SK-N-MC (cell line): Measurements from ENCODE around the gene CIRBP.

ENCODE experiments used
- DNase-seq: peaks from one replicate; pipeline ENCODE4 v3.0.0-alpha.2; 2011; ENCODE audit warnings: low read depth, low spot score
- H3K27ac ChIP-seq: fragments of 200-600 bp; sonication (generic); 2 replicates; pipeline ENCODE4 v1.5.1; 2016; ENCODE audit warnings: mixed run types
- H3K36me3 ChIP-seq: fragments of 200-600 bp; sonication (generic); 2 replicates; pipeline ENCODE4 v1.6.1; 2017; ENCODE audit warnings: antibody characterized with exemption, low read length, mixed read lengths; ENCODE audit not compliant: insufficient read depth
- H3K4me3 ChIP-seq: fragments of 200-600 bp; sonication (generic); 2 replicates; pipeline ENCODE4 v1.5.1; 2016
- H3K9ac ChIP-seq: fragments of 200-600 bp; sonication (generic); 2 replicates; pipeline ENCODE4 v1.8.0; 2017; ENCODE audit warnings: mixed run types, mixed read lengths; ENCODE audit not compliant: insufficient read length
- H3K9me3 ChIP-seq: fragments of 200-600 bp; sonication (generic); 2 replicates; pipeline ENCODE4 v1.6.1; 2017; ENCODE audit warnings: low read depth, mild to moderate bottlenecking, antibody characterized with exemption, low read length, moderate library complexity, mixed read lengths
- EZH2 ChIP-seq: fragments of 200-600 bp; sonication (generic); IDR thresholded peaks from one replicate; pipeline ENCODE4 v1.6.1; 2017; ENCODE audit warnings: antibody characterized with exemption
- FOXP2 ChIP-seq: optimal IDR thresholded peaks from 2 replicates; pipeline ENCODE3; 2011; ENCODE audit warnings: mild to moderate bottlenecking, moderate library complexity; ENCODE audit not compliant: insufficient read depth; ENCODE audit errors: extremely low read length, control extremely low read depth
- POLR2AphosphoS5 ChIP-seq: IDR thresholded peaks from 2 replicates; pipeline ENCODE4 v1.6.1; 2012; ENCODE audit warnings: mild to moderate bottlenecking, low read depth, low read length, borderline replicate concordance

CIRBP gene

GRCh38 chr19:1252221-1252820 is 16.8 kb upstream of the CIRBP start:
- H3K4me3 ChIP-seq: peak overlapping the region; percentile 87
- H3K9ac ChIP-seq: peak overlapping the region; percentile 81
- H3K36me3 ChIP-seq: peaks cover 52% of the 10 kb centered on the region

DNA sequence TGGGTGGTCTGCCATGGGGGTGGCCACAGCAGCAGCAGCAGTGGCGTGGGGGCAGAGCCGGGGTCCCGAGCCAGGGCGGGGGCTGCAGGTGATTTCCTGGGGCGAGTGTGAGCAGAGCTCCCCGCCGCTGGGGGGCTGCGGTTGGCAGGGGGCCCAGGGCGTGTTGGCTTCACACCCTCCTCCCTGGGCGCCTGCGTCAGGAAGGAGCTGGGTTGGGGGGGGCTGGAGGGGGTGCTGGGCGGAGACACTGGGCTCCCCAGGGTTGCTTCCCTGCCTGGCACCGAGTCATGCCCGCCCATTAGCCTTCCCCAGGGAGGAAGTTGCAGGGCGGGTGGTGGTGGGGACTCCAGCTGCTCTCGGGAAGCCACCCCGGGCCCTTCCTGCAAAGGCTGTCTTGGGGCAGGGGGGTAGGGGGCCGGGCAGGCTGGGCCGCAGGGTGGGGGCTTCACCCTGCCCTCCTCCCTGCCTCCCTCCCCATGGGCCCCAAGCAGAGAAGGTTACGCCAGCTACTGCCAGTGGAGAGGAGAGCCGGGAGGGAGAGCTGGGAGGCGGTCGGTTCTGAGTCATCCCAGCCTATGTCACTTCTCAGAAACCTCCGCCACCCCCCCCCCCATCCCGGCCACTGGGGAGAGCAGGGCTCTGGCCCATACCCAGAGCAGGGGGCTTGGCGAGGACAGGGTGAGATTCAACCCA is 16.2 kb upstream of the CIRBP start:
- peak overlapping the region; percentile 87 for H3K4me3 ChIP-seq

More at GRCh38 chr19:1252221-1252820, 16.8 kb upstream of the CIRBP start:
- no peak for DNase-seq
- TF ChIP-seq FOXP2 (no peak), POLR2AphosphoS5 (no peak; the same call in 1 of the 2 replicates), EZH2 (no peak)
- Histone ChIP-seq H3K9me3 (no peaks in the 10 kb centered on the region), H3K27ac (peak overlapping the region; percentile 88)

DNA sequence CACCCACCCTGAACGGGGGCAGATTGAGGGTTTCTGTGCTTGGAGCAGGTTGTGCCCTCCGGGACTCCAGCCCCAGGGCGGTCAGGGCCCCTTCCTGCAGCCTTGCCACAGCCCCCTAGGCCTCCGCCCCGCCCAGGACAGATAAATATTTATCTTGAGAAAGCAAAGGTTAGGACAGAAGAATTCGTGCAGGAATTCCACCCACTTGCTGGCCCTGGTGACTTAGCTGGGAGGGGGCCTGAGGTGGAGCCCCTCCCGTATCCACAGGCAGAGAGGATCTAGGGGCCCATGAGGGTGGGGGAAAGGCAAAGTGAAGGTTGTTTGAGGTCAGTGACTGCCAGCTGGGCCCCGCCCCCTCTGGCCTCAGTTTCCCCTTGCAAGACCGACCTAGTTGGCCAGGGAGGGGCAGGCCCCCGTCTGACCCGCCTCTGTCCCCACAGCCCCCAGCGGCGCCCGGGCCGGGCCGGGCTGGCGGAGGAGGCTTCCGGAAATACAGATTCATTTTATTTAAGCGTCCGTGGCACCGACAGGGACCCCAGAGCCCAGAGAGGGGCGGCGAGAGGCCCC is 15.5 kb upstream of the CIRBP start:
- TF ChIP-seq POLR2AphosphoS5: no peak
- no peak for TF ChIP-seq EZH2
- Histone ChIP-seq H3K9ac (no peak overlapping the region), H3K27ac (peak overlapping the region; percentile 42), H3K36me3 (peaks cover 56% of the 10 kb centered on the region), H3K4me3 (peak overlapping the region; percentile 87), H3K9me3 (no peaks in the 10 kb centered on the region)
- no peak for DNase-seq

More for the DNA sequence above, 16.2 kb upstream of the CIRBP start:
- DNase-seq: no peak
- H3K36me3 ChIP-seq: peaks cover 56% of the 10 kb centered on the region
- H3K9me3 ChIP-seq: no peaks in the 10 kb centered on the region
- H3K9ac ChIP-seq: peak overlapping the region; percentile 81
- TF ChIP-seq EZH2: no peak
- peak; percentile 65 for TF ChIP-seq FOXP2
- peak overlapping the region; percentile 88 for H3K27ac ChIP-seq

DNA sequence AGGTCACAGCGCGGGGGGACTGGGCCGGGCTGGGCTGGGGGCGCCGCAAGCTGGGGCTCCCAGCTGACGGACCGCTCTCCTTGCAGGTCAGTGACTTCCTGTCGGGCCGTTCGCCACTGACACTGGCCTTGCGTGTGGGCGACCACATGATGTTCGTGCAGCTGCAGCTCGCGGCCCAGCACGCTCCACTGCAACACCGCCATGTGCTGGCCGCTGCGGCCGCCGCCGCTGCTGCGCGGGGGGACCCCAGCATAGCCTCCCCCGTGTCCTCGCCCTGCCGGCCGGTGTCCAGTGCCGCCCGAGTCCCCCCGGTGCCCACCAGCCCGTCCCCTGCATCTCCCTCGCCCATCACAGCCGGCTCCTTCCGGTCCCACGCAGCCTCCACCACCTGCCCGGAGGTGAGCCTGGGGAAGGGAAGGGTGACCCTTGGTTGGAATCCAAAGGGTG is 15.0 kb upstream of the CIRBP start:
- Histone ChIP-seq H3K9ac (no peak overlapping the region), H3K9me3 (no peaks in the 10 kb centered on the region), H3K27ac (peak overlapping the region; percentile 36), H3K36me3 (peaks cover 56% of the 10 kb centered on the region), H3K4me3 (no peak overlapping the region)
- TF ChIP-seq EZH2 (no peak), FOXP2 (no peak), POLR2AphosphoS5 (no peak)
- no peak for DNase-seq

DNA sequence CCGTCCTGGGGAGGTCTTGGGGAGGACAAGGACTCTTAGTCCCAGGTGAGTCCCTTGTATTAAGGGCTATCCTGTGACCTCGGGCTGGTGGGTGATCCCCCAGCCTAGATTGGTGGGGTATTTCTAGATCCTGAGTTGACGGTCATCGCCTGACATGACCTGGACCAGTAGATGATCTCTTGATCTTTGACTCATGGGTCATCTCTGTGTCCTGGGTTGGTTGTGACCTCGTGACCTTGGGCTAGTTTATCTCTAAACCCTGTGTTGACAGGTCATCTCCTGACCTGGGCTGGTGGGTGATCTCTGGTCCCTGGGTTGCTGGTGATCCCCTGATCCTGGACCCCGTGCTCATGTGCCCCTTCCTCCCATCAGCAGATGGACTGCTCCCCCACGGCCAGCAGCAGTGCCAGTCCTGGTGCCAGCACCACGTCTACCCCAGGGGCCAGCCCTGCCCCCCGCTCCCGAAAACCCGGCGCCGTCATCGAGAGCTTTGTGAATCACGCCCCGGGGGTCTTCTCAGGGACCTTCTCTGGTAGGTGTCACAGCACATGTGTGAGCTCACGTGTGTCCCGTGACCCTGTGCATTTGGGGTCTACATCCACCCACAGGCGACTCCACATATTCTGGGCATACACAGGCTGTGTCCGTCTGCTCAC is 14.5 kb upstream of the CIRBP start:
- no peak for DNase-seq
- TF ChIP-seq EZH2 (no peak), FOXP2 (no peak), POLR2AphosphoS5 (no peak)
- Histone ChIP-seq H3K27ac (peak overlapping the region; percentile 36; the same call in 1 of the 2 replicates), H3K9me3 (no peaks in the 10 kb centered on the region), H3K9ac (no peak overlapping the region), H3K36me3 (peaks cover 56% of the 10 kb centered on the region), H3K4me3 (no peak overlapping the region)

DNA sequence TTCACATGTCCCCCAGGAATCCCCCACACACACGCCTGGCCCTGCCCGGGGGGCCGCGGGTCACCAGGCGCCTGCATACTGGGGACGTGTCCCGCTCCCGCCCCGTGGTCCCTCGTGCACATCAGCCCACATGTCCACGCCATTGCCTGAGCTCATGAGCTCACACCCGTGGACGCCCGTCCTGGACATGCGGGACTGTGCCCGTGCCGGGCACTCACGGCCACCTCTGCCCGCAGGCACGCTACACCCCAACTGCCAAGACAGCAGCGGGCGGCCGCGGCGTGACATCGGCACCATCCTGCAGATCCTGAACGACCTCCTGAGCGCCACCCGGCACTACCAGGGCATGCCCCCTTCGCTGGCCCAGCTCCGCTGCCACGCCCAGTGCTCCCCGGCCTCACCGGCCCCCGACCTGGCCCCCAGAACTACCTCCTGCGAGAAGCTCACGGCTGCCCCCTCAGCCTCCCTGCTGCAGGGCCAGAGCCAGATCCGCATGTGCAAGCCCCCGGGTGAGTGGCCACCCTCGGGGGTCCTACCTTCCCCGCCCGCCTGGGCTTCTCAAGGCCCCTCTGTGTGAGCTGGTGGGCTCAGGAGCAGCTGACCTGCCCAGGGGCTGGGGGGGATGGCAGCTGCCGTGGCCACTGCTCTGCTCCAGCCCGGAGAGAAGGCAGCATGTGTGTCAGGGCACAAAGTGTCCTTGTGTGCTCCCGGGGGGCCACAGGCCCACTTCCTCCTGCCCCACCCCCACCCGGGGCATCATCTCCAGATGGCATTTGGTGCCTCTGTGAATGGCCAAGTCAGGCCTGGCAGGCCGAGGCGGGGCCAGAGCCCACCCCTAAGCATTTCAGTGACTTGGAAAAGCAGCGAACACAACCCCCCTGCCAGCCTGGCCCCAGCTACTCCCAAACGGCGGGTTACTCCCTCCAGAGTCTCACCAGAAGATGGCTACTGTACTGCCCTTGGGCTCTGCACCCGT is 13.7 kb upstream of the CIRBP start:
- Histone ChIP-seq H3K9me3 (no peaks in the 10 kb centered on the region), H3K9ac (no peak overlapping the region), H3K4me3 (no peak overlapping the region), H3K27ac (peak overlapping the region; percentile 57; the same call in 1 of the 2 replicates), H3K36me3 (peaks cover 56% of the 10 kb centered on the region)
- no peak for DNase-seq
- TF ChIP-seq EZH2 (no peak), FOXP2 (no peak), POLR2AphosphoS5 (no peak; the same call in 1 of the 2 replicates)

DNA sequence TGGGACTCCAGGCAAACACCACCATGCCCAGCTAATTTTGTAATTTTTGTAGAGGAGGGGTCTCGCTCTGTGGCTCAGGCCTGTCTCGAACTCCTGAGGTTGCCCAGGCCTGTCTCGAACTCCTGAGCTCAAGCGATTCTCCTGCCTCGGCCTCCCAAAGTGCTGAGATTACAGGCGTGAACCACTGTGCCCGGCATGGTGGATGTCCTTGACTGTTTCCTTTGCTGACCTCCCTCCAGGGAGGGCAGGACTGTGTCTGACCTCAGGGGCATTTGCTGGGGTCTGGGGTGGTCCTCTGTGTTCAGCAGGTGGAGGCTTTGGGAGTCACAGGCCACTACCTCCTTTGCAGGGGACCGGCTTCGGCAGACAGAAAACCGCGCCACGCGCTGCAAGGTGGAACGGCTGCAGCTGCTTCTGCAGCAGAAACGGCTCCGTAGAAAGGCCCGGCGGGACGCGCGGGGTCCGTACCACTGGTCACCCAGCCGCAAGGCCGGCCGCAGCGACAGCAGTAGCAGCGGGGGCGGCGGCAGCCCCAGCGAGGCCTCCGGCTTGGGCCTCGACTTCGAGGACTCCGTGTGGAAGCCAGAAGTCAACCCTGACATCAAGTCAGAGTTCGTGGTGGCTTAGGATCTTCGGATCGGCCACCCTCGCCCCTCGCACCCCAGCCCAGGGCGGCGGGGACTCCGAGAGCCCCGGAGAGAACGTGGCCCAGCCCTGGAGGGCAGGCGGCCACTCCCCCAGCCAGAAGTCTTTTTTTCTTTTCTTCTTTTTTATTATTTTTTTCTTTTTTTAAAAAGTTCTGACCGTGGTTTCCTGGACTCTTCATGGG is 12.3 kb upstream of the CIRBP start:
- Histone ChIP-seq H3K4me3 (no peak overlapping the region), H3K27ac (peak overlapping the region; percentile 91), H3K9ac (no peak overlapping the region), H3K9me3 (no peaks in the 10 kb centered on the region), H3K36me3 (peaks cover 49% of the 10 kb centered on the region)
- TF ChIP-seq EZH2 (no peak), FOXP2 (no peak), POLR2AphosphoS5 (no peak)
- no peak for DNase-seq
